SK-N-SH treated with all-trans-retinoic acid at 6 μM for 48 hours (cell line): ENCODE results near the gene OR5AN1.

Source experiments
- ATAC-seq: fragments of 200-7000 bp; cut with Tn5 transposase; 3 replicates; pipeline ENCODE4 v1.9.1; 2020; ENCODE audit warnings: mild to moderate bottlenecking, moderate library complexity
- ARNTL ChIP-seq: fragments of 450-650 bp; formaldehyde crosslinking; IDR thresholded peaks from 2 replicates; pipeline ENCODE4 v1.5.0; 2020; ENCODE audit warnings: low read depth, mild to moderate bottlenecking, moderate library complexity, borderline replicate concordance
- CREB5 ChIP-seq: fragments of 250-450 bp; sonication (Bioruptor Pico); IDR thresholded peaks from 2 replicates; pipeline ENCODE4 v1.5.1; 2020; ENCODE audit warnings: low read depth, mild to moderate bottlenecking, moderate library complexity
- CSDC2 ChIP-seq: fragments of 250-450 bp; sonication (Bioruptor Pico); IDR thresholded peaks from 2 replicates; pipeline ENCODE4 v1.5.0; 2020; ENCODE audit warnings: mild to moderate bottlenecking, moderate library complexity
- CSRNP3 ChIP-seq: fragments of 250-450 bp; sonication (Bioruptor Pico); IDR thresholded peaks from 2 replicates; pipeline ENCODE4 v1.5.1; 2021; ENCODE audit warnings: mild to moderate bottlenecking, moderate library complexity
- ESRRG ChIP-seq: fragments of 250-450 bp; sonication (Bioruptor Pico); IDR thresholded peaks from 2 replicates; pipeline ENCODE4 v1.6.1; 2021; ENCODE audit warnings: mild to moderate bottlenecking
- GLIS3 ChIP-seq: fragments of 250-450 bp; sonication (Bioruptor Pico); IDR thresholded peaks from 2 replicates; pipeline ENCODE4 v1.5.0; 2020; ENCODE audit warnings: mild to moderate bottlenecking, moderate library complexity
- ISL1 ChIP-seq: fragments of 250-450 bp; sonication (Bioruptor Pico); IDR thresholded peaks from 2 replicates; pipeline ENCODE4 v2.1.2; 2022; ENCODE audit warnings: mild to moderate bottlenecking, moderate library complexity
- OSR1 ChIP-seq: fragments of 250-450 bp; sonication (Bioruptor Pico); IDR thresholded peaks from 2 replicates; pipeline ENCODE4 v1.8.0; 2022; ENCODE audit warnings: moderate library complexity, mild to moderate bottlenecking, inconsistent platforms
- PATZ1 ChIP-seq: fragments of 250-450 bp; sonication (Bioruptor Pico); IDR thresholded peaks from 2 replicates; pipeline ENCODE4 v1.8.0; 2020; ENCODE audit warnings: mild to moderate bottlenecking, moderate library complexity, borderline replicate concordance
- POU6F1 ChIP-seq: fragments of 250-450 bp; sonication (Bioruptor Pico); IDR thresholded peaks from 2 replicates; pipeline ENCODE4 v1.8.0; 2021; ENCODE audit warnings: low read depth, mild to moderate bottlenecking, moderate library complexity, borderline replicate concordance
- PPARA ChIP-seq: fragments of 250-450 bp; sonication (Bioruptor Pico); IDR thresholded peaks from 2 replicates; pipeline ENCODE4 v1.5.0; 2020; ENCODE audit warnings: mild to moderate bottlenecking, borderline replicate concordance
- RARB ChIP-seq: fragments of 250-450 bp; sonication (Bioruptor Pico); IDR thresholded peaks from 2 replicates; pipeline ENCODE4 v1.8.0; 2021; ENCODE audit warnings: mild to moderate bottlenecking, moderate library complexity
- SNAI2 ChIP-seq: fragments of 250-450 bp; sonication (Bioruptor Pico); IDR thresholded peaks from 2 replicates; pipeline ENCODE4 v1.5.0; 2020; ENCODE audit warnings: mild to moderate bottlenecking, moderate library complexity
- TCF4 ChIP-seq: fragments of 250-450 bp; sonication (Bioruptor Pico); IDR thresholded peaks from 2 replicates; pipeline ENCODE4 v1.8.0; 2021; ENCODE audit warnings: mild to moderate bottlenecking, moderate library complexity, borderline replicate concordance
- TOX ChIP-seq: fragments of 250-450 bp; sonication (Bioruptor Pico); IDR thresholded peaks from 2 replicates; pipeline ENCODE4 v1.8.0; 2021; ENCODE audit warnings: mild to moderate bottlenecking, moderate library complexity, borderline replicate concordance
- TSHZ2 ChIP-seq: fragments of 250-450 bp; sonication (Bioruptor Pico); IDR thresholded peaks from 2 replicates; pipeline ENCODE4 v1.5.0; 2020; ENCODE audit warnings: mild to moderate bottlenecking, moderate library complexity
- ZC3H10 ChIP-seq: fragments of 250-450 bp; sonication (Bioruptor Pico); IDR thresholded peaks from 2 replicates; pipeline ENCODE4 v1.5.1; 2021; ENCODE audit warnings: mild to moderate bottlenecking, moderate library complexity
- ZFP3 ChIP-seq: fragments of 250-450 bp; sonication (Bioruptor Pico); IDR thresholded peaks from 2 replicates; pipeline ENCODE4 v1.5.0; 2020; ENCODE audit warnings: mild to moderate bottlenecking, moderate library complexity
- ZFP30 ChIP-seq: fragments of 450-650 bp; formaldehyde crosslinking; IDR thresholded peaks from 2 replicates; pipeline ENCODE4 v1.5.0; 2022; ENCODE audit warnings: mild to moderate bottlenecking, moderate library complexity
- ZNF565 ChIP-seq: fragments of 450-650 bp; formaldehyde crosslinking; conservative IDR thresholded peaks from 2 replicates; pipeline ENCODE4 v1.5.0; 2020; ENCODE audit warnings: low read depth, mild to moderate bottlenecking, moderate library complexity
- ZNF70 ChIP-seq: fragments of 450-650 bp; formaldehyde crosslinking; IDR thresholded peaks from 2 replicates; pipeline ENCODE4 v1.5.0; 2020; ENCODE audit warnings: mild to moderate bottlenecking, moderate library complexity

OR5AN1 gene

GRCh38 chr11:59415111-59415510 lies 56.4 kb downstream of the OR5AN1 start:
- no peak for ATAC-seq
- TF ChIP-seq CSDC2: no peak
- TF ChIP-seq PATZ1 (CRISPR knock-in tag): no peak
- no peak for TF ChIP-seq ISL1 (CRISPR knock-in tag)
- no peak for TF ChIP-seq ZFP3
- TF ChIP-seq TOX: no peak
- no peak for TF ChIP-seq PPARA (CRISPR knock-in tag)
- TF ChIP-seq SNAI2 (CRISPR knock-in tag): no peak
- TF ChIP-seq GLIS3 (CRISPR knock-in tag): no peak
- no peak for TF ChIP-seq ESRRG (CRISPR knock-in tag)
- no peak for TF ChIP-seq POU6F1 (CRISPR knock-in tag)
- no peak for TF ChIP-seq TSHZ2
- TF ChIP-seq CREB5 (CRISPR knock-in tag): no peak
- no peak for TF ChIP-seq RARB
- TF ChIP-seq OSR1 (CRISPR knock-in tag): no peak
- TF ChIP-seq TCF4 (CRISPR knock-in tag): no peak
- TF ChIP-seq ZC3H10 (CRISPR knock-in tag): no peak
- TF ChIP-seq ZNF565 (CRISPR knock-in tag): no peak
- no peak for TF ChIP-seq ARNTL (CRISPR knock-in tag)
- TF ChIP-seq ZFP30 (CRISPR knock-in tag): no peak
- TF ChIP-seq, all 23 proteins: peak for 0

GRCh38 chr11:59416613-59417012 lies 57.9 kb downstream of the OR5AN1 start:
- no peak for ATAC-seq
- TF ChIP-seq GLIS3 (CRISPR knock-in tag) (no peak), ZNF70 (no peak), ZNF565 (CRISPR knock-in tag) (no peak), PATZ1 (CRISPR knock-in tag) (no peak), TSHZ2 (no peak), SNAI2 (CRISPR knock-in tag) (no peak), CSRNP3 (CRISPR knock-in tag) (no peak), CSDC2 (no peak), ISL1 (CRISPR knock-in tag) (no peak)
